Measurements from ENCODE around the gene FOXP1.

Gene FOXP1

DNA sequence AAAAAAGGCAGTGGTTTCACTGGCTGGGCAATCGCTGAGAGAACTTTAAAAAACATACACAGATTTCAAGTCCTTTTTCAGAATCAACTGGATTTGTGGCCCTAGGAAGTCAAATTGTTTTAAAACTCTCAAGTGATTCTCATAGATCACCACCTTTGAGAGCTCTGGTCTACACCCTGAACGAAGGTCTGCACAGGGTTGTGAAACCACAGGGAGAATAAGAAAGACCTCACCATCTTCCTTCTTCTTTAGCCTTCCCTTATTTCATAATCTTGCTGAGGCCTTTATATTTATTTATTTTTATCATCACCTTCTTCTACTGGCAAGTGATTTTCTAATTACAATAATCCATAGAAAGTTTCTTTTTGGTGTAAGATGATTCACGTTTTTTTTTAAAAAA is 58.1 kb downstream of the FOXP1 start:
- DNase-seq: no peak

GRCh38 chr3:71524672-71525071 is 58.9 kb downstream of the FOXP1 start:
- no peak for DNase-seq

DNA sequence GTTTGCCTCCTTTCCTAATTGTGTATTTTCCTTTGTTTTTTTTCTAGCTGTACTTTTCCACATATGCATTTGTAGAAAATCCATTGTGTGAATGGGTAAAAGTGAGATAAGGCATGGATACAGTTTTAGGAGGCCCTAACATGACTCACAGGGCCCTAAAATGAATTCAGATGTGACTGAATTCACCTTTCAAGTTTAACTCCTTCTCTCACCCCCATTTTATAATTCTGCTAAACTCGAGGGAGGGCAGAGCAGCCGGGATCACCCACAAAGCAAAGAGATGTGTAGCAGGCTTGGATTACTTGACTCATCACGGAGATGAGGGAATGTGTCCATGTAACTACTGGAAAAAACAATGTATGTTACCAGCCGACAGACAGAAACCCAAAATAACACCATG is 59.9 kb downstream of the FOXP1 start:
- DNase-seq: no peak

GRCh38 chr3:71521940-71522876 is 61.3 kb downstream of the FOXP1 start:
- DNase-seq: no peak

- DNase-seq: no peak
These were observed 62.5 kb downstream of the FOXP1 start for GRCh38 chr3:71521021-71521352.

GRCh38 chr3:71520161-71521020 is 63.1 kb downstream of the FOXP1 start:
- no peak for DNase-seq

DNA sequence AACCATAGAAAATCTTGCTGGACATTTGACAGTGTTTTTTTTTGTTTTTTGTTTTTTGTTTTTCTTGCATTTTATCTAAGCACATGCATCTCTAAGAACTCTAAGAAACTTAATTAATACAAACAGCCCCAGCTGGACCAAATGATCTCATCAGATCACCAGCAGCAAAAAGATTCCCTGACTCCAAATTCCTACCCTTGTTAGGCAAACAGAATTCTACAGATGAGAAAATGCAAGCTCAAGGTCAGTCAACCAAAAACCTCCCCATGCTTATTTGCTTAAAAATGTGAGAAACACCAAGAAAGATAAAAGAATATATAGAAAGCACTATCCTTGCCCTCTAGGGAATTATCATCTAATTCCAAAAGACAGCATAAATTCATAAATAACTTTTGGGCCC is 65.4 kb downstream of the FOXP1 start:
- DNase-seq: no peak

- DNase-seq: peak; percentile 35
These were observed 66.2 kb downstream of the FOXP1 start for GRCh38 chr3:71517271-71517791.

- no peak for DNase-seq
These were observed 67.7 kb downstream of the FOXP1 start for GRCh38 chr3:71515636-71516365.

DNA sequence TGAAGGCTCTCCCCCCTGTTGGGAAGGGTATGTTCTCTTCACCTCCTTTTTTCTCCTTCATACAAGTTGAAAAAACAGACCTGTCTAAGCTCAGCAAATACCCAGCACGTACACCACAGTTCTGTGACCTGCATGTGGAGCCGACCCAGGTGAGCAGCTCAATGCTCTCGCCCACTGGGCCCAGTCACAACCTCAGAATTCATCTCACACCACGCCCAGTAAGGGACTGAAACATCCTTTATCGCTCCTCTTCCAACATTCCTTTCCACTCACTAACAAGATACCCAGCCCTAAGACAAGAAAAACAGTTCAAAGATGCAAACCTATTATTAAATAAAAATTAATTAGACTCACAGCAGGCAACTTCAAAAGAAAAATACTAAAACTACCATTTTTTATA is 68.9 kb downstream of the FOXP1 start:
- peak; percentile 53 for DNase-seq

- no peak for DNase-seq
These were observed 70.0 kb downstream of the FOXP1 start for GRCh38 chr3:71513515-71513914.

- no peak for DNase-seq
These were observed 70.4 kb downstream of the FOXP1 start for GRCh38 chr3:71513081-71513480.

DNA sequence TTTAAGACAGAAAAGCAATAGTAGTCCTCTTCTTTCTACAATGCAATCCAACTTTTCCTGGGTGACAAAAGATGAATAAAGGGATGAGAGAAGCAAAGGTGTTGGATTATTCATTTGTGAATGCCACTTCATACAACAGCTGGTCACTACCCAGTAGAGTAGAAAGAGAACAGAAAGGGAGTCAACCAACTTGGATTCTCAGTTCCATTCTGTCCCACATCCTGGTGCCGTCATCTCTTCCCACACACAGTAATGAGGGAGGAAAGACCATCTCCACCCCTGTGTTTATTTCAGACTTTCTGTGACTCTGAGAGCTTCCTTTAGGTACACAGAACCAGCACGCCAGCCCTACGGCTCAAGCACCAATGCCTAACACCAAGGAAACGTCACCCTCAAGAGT is 71.0 kb downstream of the FOXP1 start:
- no peak for DNase-seq

- no peak for DNase-seq
These were observed 71.5 kb downstream of the FOXP1 start for GRCh38 chr3:71512000-71512399.

GRCh38 chr3:71511446-71511845 is 72.1 kb downstream of the FOXP1 start:
- DNase-seq: no peak

- DNase-seq: peak; percentile 76
These were observed 72.5 kb downstream of the FOXP1 start for GRCh38 chr3:71511037-71511436.

GRCh38 chr3:71510510-71510909 is 73.0 kb downstream of the FOXP1 start:
- no peak for DNase-seq

DNA sequence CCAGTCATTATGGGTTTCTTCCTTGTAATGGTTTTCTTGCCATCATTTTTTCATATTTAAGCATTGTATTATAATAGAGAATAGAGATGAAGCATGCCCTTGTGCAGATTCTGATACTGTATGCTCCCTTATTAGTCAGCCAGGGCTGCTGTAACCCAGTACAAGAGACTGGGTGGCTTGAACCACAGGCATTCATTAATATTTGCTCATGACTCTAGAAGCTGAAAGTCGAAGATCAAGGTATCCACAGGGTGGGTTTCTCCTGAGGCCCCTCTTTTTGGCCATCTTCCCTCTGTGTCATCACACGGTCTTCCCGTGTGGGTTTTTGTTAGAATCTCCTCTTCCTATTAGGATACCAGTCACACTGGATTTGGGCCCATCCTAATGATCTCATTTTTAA is 74.5 kb downstream of the FOXP1 start:
- no peak for DNase-seq

- no peak for DNase-seq
These were observed 77.7 kb downstream of the FOXP1 start for GRCh38 chr3:71505767-71506350.

DNA sequence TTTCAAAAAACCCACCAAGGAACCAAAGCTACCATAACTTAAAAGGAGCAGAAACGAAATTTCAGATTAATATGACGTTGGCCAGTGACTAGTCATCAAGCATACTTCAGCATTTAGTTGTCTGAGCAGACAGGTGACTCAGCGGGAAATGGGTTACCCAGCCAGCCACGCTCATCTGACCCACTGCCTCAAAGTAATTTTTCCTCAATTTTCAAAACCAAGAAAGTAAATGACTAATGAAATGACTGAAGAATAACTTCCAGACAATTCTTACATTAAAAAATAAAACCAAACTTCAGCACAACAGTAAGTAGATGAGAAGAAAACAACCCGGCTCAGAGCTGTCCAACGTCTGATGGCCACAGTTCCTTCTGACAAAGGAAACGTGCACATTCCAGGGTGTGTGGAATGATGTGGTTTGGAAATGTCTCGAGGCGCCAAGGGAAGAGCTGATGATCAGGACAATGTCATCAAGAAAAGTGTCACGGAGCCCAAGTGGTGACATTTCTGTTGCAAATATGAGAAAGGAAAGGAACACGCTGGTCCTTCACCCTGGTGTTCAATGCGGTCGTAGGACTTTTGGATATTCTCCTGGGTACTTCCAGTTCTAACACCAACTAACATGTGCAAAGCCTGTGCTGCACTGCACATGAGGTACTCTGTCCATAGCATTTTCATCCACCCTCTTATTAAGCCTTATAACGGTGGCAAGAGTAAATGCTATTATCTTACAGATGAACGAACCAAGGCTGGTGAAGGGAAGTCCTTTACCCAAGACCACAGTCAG is 79.1 kb downstream of the FOXP1 start:
- DNase-seq: peak; percentile 84

DNA sequence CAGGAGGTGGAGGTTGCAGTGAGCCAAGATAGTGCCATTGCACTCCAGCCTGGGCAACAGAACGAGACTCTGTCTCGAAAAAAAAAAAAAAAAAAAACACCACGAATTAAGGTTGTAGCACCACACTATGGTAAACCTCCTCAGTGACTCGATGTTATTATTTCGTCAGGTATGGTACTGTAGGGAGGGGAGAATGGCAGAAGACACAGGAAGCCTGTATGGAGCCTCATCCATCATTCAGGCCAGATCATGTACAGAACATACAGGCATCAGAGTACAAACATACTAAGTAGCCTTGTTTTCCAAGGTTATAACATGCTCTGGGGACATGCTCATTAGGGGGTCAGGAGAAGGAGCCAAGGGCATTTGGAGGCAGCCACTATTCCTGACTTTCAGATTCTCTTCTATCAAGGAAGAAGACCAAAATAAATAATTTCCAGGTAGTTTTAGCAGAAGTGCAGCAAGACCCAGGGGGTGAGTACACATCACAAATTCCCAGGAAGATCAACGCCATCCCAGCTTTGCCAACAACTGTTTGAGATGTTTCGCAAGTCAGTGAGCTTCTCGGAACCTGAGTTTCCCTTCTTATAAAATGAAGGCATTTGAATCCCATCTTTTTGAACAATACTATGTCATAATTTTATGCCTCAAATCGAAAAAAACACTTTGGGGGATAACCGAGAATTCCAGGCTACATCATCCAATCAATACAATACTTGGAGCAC is 79.8 kb downstream of the FOXP1 start:
- peak; percentile 80 for DNase-seq
